Astrocyte of the cerebellum (primary cell): ENCODE results near the gene VTI1A.

Source experiments
- DNase-seq: peaks from one replicate; pipeline ENCODE4 v3.0.0-alpha.2; 2011; ENCODE audit warnings: low read depth
- H3K4me3 ChIP-seq: 2 replicates; pipeline ENCODE4 v1.5.1; 2011; ENCODE audit warnings: mild to moderate bottlenecking, low read depth, low read length, moderate library complexity
- in situ Hi-C: cut with HindIII; loops from 2 replicates; pipeline ENCODE4 v1.10.0; 2017; ENCODE audit warnings: low sequenced_read_pairs
- TF ChIP-seq, protein P1 (sequence below): IDR thresholded peaks from 2 replicates; pipeline ENCODE4 v1.5.1; 2012; ENCODE audit warnings: low read length, low read depth, moderate library complexity, mild to moderate bottlenecking; ENCODE audit errors: missing control alignments

The VTI1A gene

DNA sequence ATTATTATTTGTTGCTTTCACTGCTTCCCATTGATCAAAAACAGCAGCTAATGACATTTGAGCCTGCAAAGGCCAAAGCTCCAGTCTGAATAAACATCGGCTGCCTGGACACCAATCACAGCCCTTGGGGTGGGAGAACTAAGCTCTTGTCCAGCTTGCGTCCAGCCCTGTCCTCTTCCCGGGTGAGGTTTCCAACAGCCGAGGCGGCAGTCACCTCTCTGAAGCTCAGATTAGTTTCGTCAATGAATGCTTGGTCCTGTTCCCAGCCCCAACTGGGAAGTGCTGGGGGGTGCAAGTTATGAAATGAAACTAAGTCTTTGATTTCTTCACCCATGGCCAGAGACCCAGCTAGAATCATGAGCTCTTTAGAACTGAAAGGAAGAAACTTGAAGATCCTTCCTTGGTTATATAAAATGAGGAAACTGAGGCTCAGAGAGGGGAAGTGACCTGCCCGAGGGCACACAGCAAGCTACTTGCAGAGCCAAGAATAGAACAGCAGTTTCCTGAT lies 389.0 kb downstream of the VTI1A start:
- TF ChIP-seq, protein P1, sequence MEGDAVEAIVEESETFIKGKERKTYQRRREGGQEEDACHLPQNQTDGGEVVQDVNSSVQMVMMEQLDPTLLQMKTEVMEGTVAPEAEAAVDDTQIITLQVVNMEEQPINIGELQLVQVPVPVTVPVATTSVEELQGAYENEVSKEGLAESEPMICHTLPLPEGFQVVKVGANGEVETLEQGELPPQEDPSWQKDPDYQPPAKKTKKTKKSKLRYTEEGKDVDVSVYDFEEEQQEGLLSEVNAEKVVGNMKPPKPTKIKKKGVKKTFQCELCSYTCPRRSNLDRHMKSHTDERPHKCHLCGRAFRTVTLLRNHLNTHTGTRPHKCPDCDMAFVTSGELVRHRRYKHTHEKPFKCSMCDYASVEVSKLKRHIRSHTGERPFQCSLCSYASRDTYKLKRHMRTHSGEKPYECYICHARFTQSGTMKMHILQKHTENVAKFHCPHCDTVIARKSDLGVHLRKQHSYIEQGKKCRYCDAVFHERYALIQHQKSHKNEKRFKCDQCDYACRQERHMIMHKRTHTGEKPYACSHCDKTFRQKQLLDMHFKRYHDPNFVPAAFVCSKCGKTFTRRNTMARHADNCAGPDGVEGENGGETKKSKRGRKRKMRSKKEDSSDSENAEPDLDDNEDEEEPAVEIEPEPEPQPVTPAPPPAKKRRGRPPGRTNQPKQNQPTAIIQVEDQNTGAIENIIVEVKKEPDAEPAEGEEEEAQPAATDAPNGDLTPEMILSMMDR = no peak
- no peak for DNase-seq
- no peak overlapping the region for H3K4me3 ChIP-seq
- in situ Hi-C loops = no loop called here

DNA sequence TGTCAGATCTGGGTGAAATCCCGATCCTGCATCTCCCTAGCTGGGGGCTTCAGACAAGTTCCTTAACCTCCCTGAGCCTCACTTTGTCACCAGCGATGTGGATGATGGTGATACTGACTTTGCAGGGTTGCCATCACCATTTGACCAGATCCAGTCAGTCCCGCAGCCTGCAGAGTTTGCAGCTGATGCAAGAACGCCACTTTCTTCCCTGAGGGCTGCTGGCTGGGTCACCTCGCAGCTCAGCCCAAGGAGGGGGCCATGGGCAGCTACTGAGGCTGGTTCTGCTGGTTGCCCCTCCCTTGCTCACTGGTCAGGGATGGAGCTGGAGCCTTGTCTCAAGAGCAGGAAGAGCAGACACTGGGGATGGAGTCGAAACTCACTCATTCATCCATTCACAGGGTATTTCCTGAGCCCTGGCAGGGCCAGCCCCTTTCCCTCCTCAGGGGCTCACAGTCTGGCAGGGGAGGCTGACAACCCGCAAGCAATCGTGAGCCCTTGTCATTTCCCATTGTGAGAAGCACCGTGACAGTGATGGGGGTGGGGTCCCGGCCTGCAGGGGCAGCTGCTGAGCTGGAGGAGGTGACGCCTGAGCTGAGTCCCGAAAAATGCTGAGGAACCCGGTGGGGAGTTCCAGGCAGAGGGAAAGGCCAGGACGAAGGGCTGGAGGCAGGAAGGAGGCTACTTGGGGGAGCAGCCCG lies 391.9 kb downstream of the VTI1A start:
- in situ Hi-C loops = no loop called here
- no peak for DNase-seq
- no peak overlapping the region for H3K4me3 ChIP-seq
- TF ChIP-seq, protein P1 = no peak

DNA sequence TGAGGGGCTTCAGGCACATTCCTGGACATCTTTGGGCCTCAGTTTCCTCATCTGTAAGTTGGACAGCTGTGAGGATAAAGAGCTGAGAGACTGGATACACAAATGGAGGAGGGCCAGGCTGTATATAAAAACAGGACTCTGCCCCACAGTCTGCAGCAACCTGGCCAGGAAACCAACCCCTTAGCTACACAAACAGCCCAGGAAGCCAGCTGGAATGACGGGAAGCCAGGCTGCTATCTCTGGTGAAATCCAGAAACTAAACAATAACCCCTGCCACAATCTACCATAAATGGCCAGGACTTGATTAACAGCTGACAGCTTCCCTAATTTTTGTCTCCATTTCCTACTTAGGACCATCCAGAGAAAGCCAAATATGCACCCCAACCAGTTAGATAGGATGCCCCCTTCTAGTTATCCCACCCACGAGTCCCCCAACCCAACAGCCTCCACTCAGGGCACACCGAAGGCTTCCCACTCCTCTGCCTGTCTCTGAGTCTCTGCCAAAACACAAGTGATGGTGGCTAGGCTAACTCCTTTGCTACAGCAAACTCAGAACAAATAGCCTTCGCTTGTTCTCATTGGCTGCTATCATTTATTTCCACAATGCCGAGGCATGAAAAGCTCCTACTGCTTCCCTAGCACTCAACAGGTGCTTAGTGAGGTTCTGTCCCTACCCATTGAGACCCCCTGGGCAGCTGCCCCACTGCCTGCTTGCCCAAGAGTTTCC lies 393.1 kb downstream of the VTI1A start:
- TF ChIP-seq, protein P1 = no peak
- no peak overlapping the region for H3K4me3 ChIP-seq
- no peak for DNase-seq
- in situ Hi-C loops = no loop called here

DNA sequence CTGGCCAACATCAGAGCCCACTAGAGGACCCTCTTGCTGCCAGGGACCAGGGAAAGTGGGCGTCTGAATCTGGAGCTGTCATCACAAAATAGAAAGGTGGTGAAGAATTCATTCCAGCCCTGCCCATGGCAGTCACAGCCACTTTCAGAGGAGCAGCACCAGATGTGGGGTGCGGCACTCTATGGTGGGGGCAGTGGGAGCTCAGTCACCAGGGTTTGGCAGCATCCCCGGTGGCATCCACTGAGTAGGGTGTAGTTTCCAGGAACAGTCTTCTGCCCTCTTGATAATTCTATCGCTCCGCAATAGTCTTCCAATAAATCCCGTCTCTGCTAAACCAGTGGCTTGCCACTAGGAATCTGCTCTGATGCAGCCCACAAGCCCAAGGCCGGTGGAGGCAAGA lies 394.5 kb downstream of the VTI1A start:
- H3K4me3 ChIP-seq = no peak overlapping the region
- DNase-seq = no peak
- TF ChIP-seq, protein P1 = no peak
- in situ Hi-C loops = no loop called here

DNA sequence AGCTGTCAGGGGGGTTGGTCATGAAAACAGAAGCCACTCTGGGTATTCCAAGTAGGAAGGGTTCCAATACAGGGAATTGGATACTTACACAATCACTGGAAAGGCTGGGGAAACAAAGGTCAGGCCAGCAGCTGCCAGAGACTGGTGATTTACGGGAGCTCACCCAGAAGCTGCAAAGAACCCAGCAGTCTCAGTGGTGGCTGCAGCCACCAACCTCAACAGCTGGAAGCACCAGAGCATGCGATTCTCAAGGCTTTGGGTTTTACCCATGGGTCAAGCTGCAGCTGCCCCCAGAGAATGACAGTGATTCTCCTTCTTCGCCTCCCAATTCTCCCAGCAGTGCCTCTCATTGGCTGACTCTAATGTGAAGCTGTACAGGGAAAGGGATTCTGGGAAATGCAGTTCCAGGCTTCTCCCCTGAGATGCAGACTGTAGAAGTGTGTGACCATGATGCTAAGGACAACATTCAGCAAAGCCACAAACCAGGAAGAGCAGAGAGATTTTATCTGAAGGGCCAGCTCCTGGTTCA lies 395.9 kb downstream of the VTI1A start:
- no peak overlapping the region for H3K4me3 ChIP-seq
- in situ Hi-C loops = no loop called here
- TF ChIP-seq, protein P1 = no peak
- DNase-seq = no peak

DNA sequence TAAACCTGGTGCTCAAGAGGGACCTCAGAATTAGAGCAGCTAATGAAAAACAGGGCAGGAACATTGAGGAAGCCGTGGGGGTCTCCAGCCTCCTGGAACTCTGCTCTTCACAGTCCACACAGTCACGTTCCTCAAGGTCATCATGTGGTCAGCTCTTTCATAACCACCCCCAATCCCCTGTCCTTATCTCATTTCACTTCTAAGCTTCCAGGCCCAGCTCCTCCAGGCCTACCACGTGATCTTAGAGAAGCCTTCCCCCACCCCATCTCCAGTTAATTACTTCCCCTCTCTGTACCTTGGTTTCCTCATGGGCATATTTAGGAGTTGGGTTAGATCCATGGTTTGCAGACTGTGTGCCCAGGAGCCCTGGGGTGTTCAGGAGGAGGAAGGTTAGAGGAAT lies 396.6 kb downstream of the VTI1A start:
- TF ChIP-seq, protein P1 = no peak
- no peak overlapping the region for H3K4me3 ChIP-seq

More for the DNA sequence above, 396.6 kb downstream of the VTI1A start:
- in situ Hi-C loops = no loop called here
- DNase-seq = no peak
